Activated CD4-positive, alpha-beta T cell treated with anti-CD3 and anti-CD28 coated beads for 48 hours (primary cell): ENCODE results near the gene SPATA6.

Source experiments
- DNase-seq: peaks from one replicate; pipeline ENCODE4 v3.0.0-alpha.2; 2020

SPATA6 gene

DNA sequence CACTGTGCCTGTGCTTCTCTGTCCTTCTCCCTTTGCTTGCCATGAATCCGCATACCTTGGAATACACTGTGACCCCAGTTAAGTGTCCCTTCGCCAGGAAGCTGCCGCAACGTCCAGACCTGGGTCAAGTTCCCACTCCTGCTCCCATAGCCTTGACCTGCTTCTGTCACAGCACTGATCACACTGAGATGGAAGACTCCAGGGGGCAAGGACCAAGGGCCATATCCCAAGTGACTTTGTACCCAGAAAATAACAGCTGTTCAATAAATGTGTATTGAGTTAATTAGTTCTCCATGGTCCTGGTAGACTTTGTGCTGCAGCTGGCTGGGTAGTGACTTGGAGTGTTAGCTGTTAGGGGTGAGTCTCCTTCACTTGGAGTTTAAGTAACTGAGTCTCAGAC, 223.6 kb downstream of the SPATA6 start:
- DNase-seq = no peak

- no peak for DNase-seq
Measured at GRCh38 chr1:48246727-48247126, 225.3 kb downstream of the SPATA6 start.
